ENCODE data around the gene ELMOD1. TPM values are rescaled to one million over a fixed set of nuclear protein-coding genes. Genes with fewer than 3 reads are reported as not detected.

The ELMOD1 gene
- total and polyA plus RNA-seq, 2 donors (not counting 3 experiments of a cell fraction or from before 2014, with no cell fraction given), result 1.6 to 2.4 TPM

- no peaks in the 10 kb centered on the region for H3K4me1 ChIP-seq (ENCODE audit: control insufficient read depth, extremely low read depth, insufficient read depth, low read length)
- no peak overlapping the region for H3K9ac ChIP-seq (replicated peaks; ENCODE audit: extremely low read depth, insufficient read depth, low read length)
- no peak for FAIRE-seq
- H3K4me2 ChIP-seq (ENCODE audit: insufficient read depth, low read length), result no peak overlapping the region
- no peak for TF ChIP-seq JUN (IDR thresholded peaks at IDR 0.05; ENCODE audit: borderline replicate concordance, insufficient read depth, insufficient read length, low read depth)
- no peak for TF ChIP-seq POLR2A (IDR thresholded peaks at IDR 0.05; ENCODE audit: low read depth, low read length)
- TF ChIP-seq EZH2 (IDR thresholded peaks at IDR 0.05; ENCODE audit: borderline replicate concordance, low read depth, low read length, severe bottlenecking), result no peak
- no peak for TF ChIP-seq CTCF (IDR thresholded peaks at IDR 0.05; ENCODE audit: extremely low read depth in 1 of 2, insufficient read depth in 1 of 2, low read depth in 1 of 2, low read length in 2 of 2)
- TF ChIP-seq POLR2AphosphoS5 (IDR thresholded peaks at IDR 0.05; ENCODE audit: insufficient read depth, low read depth, low read length), result no peak
- H3K36me3 ChIP-seq (ENCODE audit: control insufficient read depth in 2 of 2, extremely low read depth in 1 of 2, insufficient read depth in 2 of 2, low read length in 2 of 2), result no peaks in the 10 kb centered on the region
- BruUV-seq (replicated peaks), result no TSS peak
- no peak for DNase-seq (ENCODE audit: low read depth, low spot score)
- intact Hi-C loops (cut with micrococcal nuclease) (no loop called here), dilution Hi-C loops (cut with MboI; ENCODE audit: extremely low pct_ligation_motif_present, low sequenced_read_pairs) (no loop called here)
- H3K27ac ChIP-seq (ENCODE audit: insufficient read depth, low read depth, low read length), result no peak overlapping the region
- H3K27me3 ChIP-seq (ENCODE audit: control insufficient read depth in 2 of 2, insufficient read depth in 2 of 2, low read length in 2 of 2), result peaks cover 2% of the 10 kb centered on the region in 2 experiments
- H3K4me3 ChIP-seq (replicated peaks in 1 of 3; ENCODE audit: insufficient read depth in 1 of 3, low read depth in 1 of 3, low read length in 3 of 3), result no peak overlapping the region
- H2AFZ ChIP-seq (ENCODE audit: low read depth, low read length), result no peak overlapping the region
- no peaks in the 10 kb centered on the region for H3K9me3 ChIP-seq (replicated peaks; ENCODE audit: control insufficient read depth, insufficient read depth, low read length)
- H4K20me1 ChIP-seq (replicated peaks; ENCODE audit: control insufficient read depth, extremely low read depth, insufficient read depth, low read length), result no peaks in the 10 kb centered on the region
- ChIA-PET POLR2A (no interaction called here), CTCF (interaction anchor here (0.9 to 1.2 kb wide), 2 partner anchors 9 to 100 kb away, joined by 3 read pairs; no protein-coding TSS in a partner anchor)
- no peaks in the 10 kb centered on the region for H3K9me1 ChIP-seq (replicated peaks; ENCODE audit: control insufficient read depth, extremely low read depth, insufficient read depth, low read length)
- no peaks in the 10 kb centered on the region for H3K79me2 ChIP-seq (ENCODE audit: control insufficient read depth, insufficient read depth, low read length)
Observed at GRCh38 chr11:107679255-107680024, 88.5 kb downstream of the ELMOD1 start.

Measured in endothelial cell of umbilical vein (primary cell).